HG03139 (cell line): Measurements from ENCODE around the gene RPS6KA5.
A peak's percentile ranks its signal among the peaks of the same experiment; 100 is the strongest.
"Not testable (repeated sequence)": the region's sequence is repeated elsewhere in the genome, so short reads cannot be mapped to it uniquely, and the experiment has no call there.

Source experiments
- ATAC-seq: cut with Tn5 transposase; IDR thresholded peaks from one replicate; pipeline ENCODE4 v1.9.1; 2021; ENCODE audit not compliant: unreplicated experiment

Gene RPS6KA5

GRCh38 chr14:91068642-91069041 is 8.2 kb upstream of the RPS6KA5 start:
- no peak for ATAC-seq

GRCh38 chr14:91067186-91067585 is 6.7 kb upstream of the RPS6KA5 start:
- no peak for ATAC-seq

DNA sequence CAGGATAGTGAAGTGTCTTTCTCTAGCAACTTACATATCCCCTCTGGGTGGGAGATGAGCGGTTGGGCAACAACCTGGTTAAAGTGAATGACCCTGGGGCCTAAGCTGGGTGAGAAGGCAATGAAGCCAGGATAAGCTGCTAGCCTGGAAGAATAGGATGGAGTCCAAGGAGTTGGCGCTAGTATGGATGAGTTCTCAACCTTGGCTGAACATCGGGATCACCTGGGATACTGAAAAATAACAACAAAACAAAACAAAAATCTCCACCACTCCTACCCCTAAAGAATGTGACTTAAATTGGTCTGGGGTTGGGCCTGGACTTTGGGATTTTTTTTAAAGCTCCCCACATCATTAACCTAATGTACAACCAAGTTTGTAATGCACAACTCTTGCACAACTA is 4.8 kb upstream of the RPS6KA5 start:
- ATAC-seq, result no peak

DNA sequence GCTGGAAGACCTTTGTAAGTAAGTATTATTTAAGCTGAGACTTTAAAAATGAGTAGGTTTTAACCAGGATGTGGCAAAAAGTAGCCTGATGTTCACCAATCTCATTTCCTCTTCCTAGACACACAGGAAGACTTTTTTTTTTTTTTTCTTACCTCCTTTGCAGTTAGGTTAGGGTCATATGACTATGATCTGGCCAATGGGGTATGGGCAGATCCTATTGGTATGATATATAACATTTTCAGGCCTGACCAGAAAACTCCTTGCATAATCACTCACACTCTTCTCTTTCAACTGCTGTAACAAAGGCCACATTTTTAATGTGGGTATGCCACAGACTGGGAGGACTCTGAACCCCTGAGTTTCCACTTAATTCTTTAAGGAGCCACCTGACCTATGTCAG is 2.7 kb upstream of the RPS6KA5 start:
- ATAC-seq, result no peak

DNA sequence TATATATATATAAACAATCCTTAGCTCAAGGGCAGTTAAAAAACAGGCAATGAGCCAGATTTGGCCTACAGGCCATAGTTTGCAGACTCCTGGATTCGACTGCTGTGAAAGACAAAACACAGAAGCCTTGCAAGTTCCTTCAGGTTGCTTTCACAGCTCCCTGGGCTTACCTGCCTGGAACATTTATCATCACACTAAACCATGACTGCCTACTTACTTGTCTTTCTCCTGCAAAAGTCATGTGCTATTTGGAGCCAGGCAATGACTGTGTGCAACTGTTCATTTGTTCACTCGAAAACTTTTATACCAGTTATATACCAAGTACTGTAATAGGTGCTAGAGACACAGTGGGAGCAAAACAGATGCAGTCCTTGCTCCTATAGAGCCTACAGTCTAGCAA is 2.2 kb upstream of the RPS6KA5 start:
- no peak for ATAC-seq

DNA sequence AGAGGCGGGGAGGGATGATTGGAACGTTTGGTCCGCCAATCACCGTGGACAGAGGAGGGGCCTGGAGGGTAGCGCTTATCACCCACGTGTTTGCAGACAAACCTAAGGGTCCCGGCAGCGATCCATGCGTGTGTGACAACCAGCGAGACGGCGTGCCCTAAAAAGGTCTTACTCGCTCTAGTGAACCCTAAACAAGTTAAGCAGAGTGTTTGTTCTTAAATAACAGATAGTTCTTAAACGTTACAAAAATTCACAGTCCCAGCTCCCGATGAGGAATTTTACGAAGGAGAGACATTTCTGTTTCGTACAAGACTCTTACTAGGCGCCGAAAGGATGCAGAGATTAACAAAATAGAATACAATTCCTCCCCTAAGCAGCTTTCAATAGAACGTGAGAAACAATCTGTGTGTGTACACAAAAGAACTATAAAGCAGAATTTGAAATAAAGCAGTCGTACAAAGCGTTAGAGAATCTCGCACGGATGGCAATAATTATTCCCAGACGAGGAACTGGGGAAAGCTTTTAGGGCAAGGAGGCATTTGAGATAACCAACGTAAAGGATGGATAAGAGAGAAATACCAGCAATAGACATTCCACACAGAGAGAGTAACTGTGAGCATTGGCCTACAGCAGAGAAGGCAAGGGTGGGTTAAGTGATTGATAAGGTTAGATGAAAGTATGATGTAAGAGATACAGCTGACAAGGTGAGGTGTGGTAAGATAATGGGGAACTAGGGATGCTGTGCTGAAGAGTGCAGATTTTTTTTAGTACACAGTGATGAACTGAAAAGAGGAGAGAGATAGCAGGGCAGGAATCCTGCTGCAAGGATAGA is 831 bp upstream of the RPS6KA5 start:
- ATAC-seq, result no peak

DNA sequence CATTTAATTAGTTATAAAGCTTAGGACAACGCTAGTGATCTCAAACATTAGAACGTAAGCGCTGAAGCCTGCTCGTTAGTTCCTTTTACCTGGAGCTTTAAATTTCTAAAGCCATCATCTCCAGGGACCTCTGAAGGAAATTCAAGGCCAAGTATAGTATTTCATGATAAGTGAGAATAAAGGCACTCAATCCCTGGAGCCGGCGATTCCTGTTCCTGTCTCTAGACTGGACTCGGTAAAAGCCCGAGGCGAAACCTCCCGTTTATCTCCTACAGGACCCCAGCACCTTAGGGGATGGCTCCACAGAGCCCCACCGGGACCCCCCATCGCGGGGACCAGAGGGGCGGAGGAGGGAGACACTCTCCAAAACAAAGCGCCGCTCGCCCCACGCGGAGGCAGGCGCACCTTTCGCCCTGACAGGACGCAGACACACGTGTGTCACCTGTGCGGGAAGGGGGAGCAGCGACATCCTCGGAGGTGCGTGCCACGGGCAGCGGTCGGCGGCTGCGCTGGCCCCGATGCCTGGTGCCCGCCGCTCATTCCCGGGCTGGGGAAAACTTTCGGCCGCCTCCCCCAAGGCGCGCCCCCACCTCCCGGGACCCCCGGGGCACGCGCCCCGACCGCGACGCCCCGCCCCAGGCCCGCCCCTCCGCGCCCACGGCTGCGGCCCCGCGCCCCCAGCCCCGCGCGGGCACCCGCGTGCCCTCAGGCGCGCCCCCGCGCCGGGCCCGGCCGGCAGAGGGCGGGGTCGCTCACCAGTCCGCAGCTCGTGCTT is 678 bp downstream of the RPS6KA5 start:
- ATAC-seq, result peak; percentile 6

- no peak for ATAC-seq
Observed at GRCh38 chr14:91058042-91058581, 2.3 kb downstream of the RPS6KA5 start.

DNA sequence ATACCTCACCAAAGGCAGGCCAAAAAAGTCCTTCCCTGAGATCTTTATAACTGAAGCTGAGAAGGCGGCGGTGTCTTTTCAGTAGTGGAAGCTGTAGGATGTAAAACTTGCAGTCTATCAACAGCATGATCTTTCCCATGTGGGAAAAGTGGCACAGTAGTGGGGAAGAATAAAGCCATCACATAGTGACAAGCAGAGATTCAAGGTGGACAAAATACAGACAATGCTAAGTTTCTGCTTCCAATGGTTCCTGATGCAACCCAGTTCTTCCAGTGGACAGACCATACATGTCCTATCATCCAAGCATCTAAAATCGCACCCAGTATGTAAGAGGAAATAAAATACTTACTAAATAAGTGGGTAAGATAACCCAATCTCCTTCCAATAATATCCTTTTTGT is 4.1 kb downstream of the RPS6KA5 start:
- no peak for ATAC-seq

DNA sequence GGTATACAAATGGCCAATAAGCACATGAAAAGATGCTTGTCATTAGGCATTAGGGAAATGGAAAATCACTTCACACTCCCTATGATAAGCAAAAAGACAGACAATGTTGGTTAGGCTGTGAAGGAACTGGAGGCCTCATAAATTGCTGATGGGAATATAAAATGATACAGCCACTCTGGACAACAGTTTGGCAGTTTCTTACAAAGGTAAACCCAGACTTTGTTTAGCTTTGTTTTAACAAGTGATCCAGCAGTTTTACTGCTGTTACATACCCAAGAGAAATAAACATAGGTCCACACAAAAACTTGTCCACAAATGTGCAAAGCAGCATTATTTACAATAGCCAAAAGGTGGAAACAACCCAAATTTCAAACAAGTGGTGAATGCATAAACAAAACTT is 5.4 kb downstream of the RPS6KA5 start:
- ATAC-seq, result no peak

GRCh38 chr14:91048676-91049075 is 11.8 kb downstream of the RPS6KA5 start:
- ATAC-seq, result no peak

- no peak for ATAC-seq
Observed at GRCh38 chr14:91048265-91048664, 12.2 kb downstream of the RPS6KA5 start.

DNA sequence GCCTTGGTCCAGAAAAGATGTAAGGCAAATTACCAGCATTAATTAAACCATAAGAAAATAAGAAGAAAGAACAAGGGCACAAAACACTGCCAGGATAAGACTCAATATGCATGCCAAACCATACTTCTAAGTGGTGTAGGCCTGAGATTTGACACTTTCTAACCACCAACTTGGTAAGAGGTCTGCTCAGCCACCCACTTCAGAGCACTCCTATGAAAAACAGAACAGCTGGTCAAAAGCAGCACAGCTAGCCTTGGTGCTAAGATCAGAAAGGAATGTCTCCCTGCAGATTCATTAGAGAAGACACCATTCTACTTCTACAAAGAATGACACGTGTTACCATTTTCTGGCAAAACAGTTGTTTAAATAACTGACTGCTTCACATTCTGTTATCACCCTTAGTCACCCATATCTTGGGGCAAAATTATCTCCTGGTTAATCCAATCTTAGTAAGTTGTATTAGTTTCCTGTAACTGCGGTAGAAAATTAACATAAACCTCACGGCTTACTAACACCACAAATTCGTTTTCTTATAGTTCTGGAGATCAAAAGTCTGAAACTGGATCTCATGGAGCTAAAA is 13.2 kb downstream of the RPS6KA5 start:
- no peak for ATAC-seq

DNA sequence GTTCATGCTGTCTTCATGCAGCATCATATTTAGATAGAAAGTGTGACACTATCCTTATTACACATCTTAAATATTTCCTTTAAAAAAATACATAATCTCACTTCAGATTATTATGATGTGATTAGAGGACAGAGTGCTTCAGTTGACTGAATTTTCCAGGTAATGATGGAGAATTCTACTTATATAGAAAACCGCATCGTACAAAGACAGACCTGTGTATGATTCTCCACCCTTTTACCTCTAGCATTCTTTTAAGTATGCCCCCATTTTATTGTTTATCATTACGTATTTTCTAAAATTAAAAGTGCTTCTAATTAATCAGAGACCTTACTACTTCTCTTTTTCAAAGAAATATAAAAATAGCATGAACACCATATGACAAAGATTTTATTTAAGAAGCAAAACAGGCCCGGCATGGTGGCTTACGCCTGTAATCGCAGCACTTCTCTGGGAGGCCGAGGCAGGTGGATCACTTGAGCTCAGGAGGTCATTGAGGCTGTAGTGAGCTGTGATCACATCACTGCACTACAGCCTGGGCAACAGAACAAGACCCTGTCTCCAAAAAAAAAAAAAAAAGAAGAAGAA is 13.9 kb downstream of the RPS6KA5 start:
- no peak for ATAC-seq

GRCh38 chr14:91041450-91041849 is 19.0 kb downstream of the RPS6KA5 start:
- ATAC-seq, result no peak

GRCh38 chr14:91040545-91040944 is 19.9 kb downstream of the RPS6KA5 start:
- no peak for ATAC-seq

DNA sequence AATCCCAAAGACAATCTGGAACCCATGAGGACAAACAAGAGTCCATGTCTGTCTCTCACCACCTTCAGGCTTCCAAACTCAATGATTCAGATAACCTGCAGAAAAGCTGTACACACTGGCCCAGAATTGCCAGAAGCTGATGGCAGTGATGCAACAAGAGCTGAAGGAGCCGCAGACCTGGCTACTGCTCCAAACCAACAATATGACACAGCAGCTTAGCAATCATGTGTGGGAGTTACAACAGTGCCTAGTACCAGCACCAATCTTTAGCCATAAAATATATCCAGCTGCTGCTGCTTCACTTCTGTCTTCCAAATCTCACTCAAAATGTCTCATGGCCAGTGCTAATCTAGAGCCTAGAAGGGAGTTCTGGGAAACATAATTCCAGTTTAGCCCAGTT is 22.0 kb downstream of the RPS6KA5 start:
- no peak for ATAC-seq

- no peak for ATAC-seq
Observed at GRCh38 chr14:91036741-91037469, 23.5 kb downstream of the RPS6KA5 start.

DNA sequence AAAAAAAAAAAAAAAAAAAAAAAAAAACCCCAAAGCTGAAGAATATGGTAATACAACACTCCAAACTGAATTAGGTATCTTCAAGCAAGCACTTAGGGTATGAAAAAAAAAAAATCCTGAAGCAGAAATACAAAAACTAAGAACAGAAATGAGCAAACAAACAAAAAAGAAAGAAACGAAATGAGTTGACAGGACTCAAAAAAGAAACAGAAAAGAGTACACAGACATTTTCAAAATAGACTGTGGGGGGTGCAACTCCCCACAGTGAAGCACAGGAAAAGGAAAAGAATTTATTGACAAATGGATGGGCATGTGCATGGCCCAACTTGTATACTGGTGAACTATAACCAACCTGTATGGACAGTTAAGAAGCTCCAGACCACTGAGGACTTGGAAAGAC is 24.6 kb downstream of the RPS6KA5 start:
- ATAC-seq, result no peak

GRCh38 chr14:91034379-91034778 is 26.1 kb downstream of the RPS6KA5 start:
- not testable (repeated sequence) for ATAC-seq

- ATAC-seq, result no peak
Observed at GRCh38 chr14:91032248-91032647, 28.2 kb downstream of the RPS6KA5 start.
